ENCODE data around the gene ARGLU1. TPM values are rescaled to one million over a fixed set of nuclear protein-coding genes. Genes with fewer than 3 reads are reported as not detected.

Gene ARGLU1
- total RNA-seq, 1 experiment from 2014 or later = 96.9 TPM

DNA sequence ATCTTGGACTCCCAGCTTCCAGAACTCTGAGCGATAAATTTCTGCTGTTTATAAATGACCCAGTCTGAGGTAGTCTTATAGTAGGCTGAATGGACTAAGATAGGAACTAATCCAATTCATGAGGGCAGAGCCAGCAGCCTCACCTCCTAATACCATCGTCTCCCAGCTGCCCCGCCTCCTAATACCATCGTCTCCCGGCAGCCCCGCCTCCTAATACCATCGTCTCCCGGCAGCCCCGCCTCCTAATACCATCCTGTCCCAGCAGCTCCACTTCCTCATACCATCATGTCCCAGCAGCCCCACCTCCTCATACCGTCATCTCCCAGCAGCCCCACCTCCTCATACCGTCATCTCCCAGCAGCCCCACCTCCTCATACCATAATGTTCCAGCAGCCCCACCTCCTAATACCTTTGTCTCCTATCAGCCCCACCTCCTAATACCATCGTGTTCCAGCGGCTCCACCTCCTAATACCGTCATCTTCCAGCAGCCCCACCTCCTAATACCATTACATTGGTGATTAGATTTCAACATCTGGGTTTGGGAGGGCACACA lies 2.4 kb upstream of the ARGLU1 start:
- peaks cover 2% of the 10 kb centered on the region; the same call in 1 of the 2 replicates for H3K4me1 ChIP-seq (ENCODE audit: insufficient read depth, low read length)
- H3K14ac ChIP-seq (ENCODE audit: insufficient read depth, low read length) = no peak overlapping the region
- peaks cover 21% of the 10 kb centered on the region for H3K79me2 ChIP-seq (ENCODE audit: insufficient read depth, low read length)
- no peak overlapping the region for H2BK20ac ChIP-seq (ENCODE audit: low read depth, low read length, poor library complexity, severe bottlenecking)
- no peak overlapping the region for H4K5ac ChIP-seq (ENCODE audit: insufficient read length, low read depth, low read length)
- no peaks in the 10 kb centered on the region for H3K27me3 ChIP-seq (ENCODE audit: insufficient read depth, low read length)
- no peak overlapping the region for H2BK15ac ChIP-seq (ENCODE audit: low read depth, low read length)
- Mint-ChIP-seq H3K27me3 (ENCODE audit: low read depth) (no peaks in the 10 kb centered on the region), H3K9me3 (peaks cover 0 to 3% of the 10 kb centered on the region in 2 experiments; a peak in 1 of 5 replicates), H3K27ac (peak overlapping the region; percentile 12 to 91 (median 85); a peak in 3 of 7 replicates), H3K4me1 (peaks cover 28 to 31% of the 10 kb centered on the region in 2 experiments), H3K36me3 (ENCODE audit: insufficient read depth in 1 of 3, low read depth in 3 of 3) (peaks cover 5 to 9% (median 7%) of the 10 kb centered on the region in 3 experiments; a peak in 5 of 7 replicates), H3K4me3 (peak overlapping the region; percentile 14 to 49; a peak in 3 of 5 replicates)
- no peak overlapping the region for H3K27ac ChIP-seq (ENCODE audit: insufficient read length, low read depth, low read length)
- no peaks in the 10 kb centered on the region for H4K20me1 ChIP-seq (ENCODE audit: control insufficient read depth, insufficient read depth, insufficient read length)
- no peak overlapping the region for H2BK120ac ChIP-seq (ENCODE audit: low read depth, low read length, poor library complexity, severe bottlenecking)
- no peaks in the 10 kb centered on the region for H3K9me3 ChIP-seq (ENCODE audit: control insufficient read depth, low read depth, low read length)
- no peak overlapping the region for H3K18ac ChIP-seq (ENCODE audit: insufficient read length, low read depth, low read length)
- no peak overlapping the region for H2AFZ ChIP-seq (ENCODE audit: low read length)
- no CpG with 5 or more reads among the region's 14 CpGs for WGBS (ENCODE audit: extremely low coverage, insufficient read length, low lambda C conversion rate)
- H3K56ac ChIP-seq (ENCODE audit: insufficient read length, low read depth, low read length) = no peak overlapping the region
- no peak overlapping the region for H2AK5ac ChIP-seq (ENCODE audit: insufficient read length, low read length)
- TF ChIP-seq, protein P1, sequence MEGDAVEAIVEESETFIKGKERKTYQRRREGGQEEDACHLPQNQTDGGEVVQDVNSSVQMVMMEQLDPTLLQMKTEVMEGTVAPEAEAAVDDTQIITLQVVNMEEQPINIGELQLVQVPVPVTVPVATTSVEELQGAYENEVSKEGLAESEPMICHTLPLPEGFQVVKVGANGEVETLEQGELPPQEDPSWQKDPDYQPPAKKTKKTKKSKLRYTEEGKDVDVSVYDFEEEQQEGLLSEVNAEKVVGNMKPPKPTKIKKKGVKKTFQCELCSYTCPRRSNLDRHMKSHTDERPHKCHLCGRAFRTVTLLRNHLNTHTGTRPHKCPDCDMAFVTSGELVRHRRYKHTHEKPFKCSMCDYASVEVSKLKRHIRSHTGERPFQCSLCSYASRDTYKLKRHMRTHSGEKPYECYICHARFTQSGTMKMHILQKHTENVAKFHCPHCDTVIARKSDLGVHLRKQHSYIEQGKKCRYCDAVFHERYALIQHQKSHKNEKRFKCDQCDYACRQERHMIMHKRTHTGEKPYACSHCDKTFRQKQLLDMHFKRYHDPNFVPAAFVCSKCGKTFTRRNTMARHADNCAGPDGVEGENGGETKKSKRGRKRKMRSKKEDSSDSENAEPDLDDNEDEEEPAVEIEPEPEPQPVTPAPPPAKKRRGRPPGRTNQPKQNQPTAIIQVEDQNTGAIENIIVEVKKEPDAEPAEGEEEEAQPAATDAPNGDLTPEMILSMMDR (conservative IDR thresholded peaks at IDR 0.05) = no peak
- H4K8ac ChIP-seq (replicated peaks; ENCODE audit: insufficient read length, low read depth, low read length) = no peak overlapping the region
- H3T11ph ChIP-seq (ENCODE audit: low read length) = no peak overlapping the region
- H3K9ac ChIP-seq (ENCODE audit: extremely low read depth, insufficient read length, low read length) = no peak overlapping the region
- no peaks in the 10 kb centered on the region for H3K79me1 ChIP-seq (ENCODE audit: insufficient read depth, low read depth, low read length, poor library complexity, severe bottlenecking)
- peaks cover 14% of the 10 kb centered on the region for H3K23me2 ChIP-seq (ENCODE audit: insufficient read length, low read depth, low read length, poor library complexity, severe bottlenecking)
- DNase-seq = peak; percentile 97
- H3K4ac ChIP-seq (ENCODE audit: low read depth, low read length) = no peak overlapping the region
- no peak overlapping the region for H3K4me2 ChIP-seq (ENCODE audit: insufficient read depth, insufficient read length, low read length)
- no peak overlapping the region for H3K23ac ChIP-seq (ENCODE audit: insufficient read length, low read depth, low read length)
- H4K91ac ChIP-seq (ENCODE audit: insufficient read length, low read depth, low read length) = no peak overlapping the region
- H2BK12ac ChIP-seq (ENCODE audit: insufficient read length, low read depth, low read length) = no peak overlapping the region
- no peak overlapping the region for H2BK5ac ChIP-seq (ENCODE audit: insufficient read length, low read length)
